GM23338 (cell line): ENCODE data around the gene PDE6H.

Experiments
- CREB1 ChIP-seq: fragments of 250-450 bp; sonication (Bioruptor Pico); IDR thresholded peaks from 2 replicates; pipeline ENCODE4 v1.5.0; 2020; ENCODE audit warnings: low read depth, mild to moderate bottlenecking, moderate library complexity
- CTCF ChIP-seq, 2 experiments: fragments of 200-600 bp in 1 of 2; sonication (generic) in 1 of 2; conservative IDR thresholded peaks; 2 replicates each; pipeline versions ENCODE4 v1.5.1 to v1.6.1; 2016 to 2017; ENCODE audit warnings: antibody characterized with exemption in 2 of 2, low read depth in 2 of 2, mild to moderate bottlenecking in 2 of 2, moderate library complexity in 1 of 2
- EZH2 ChIP-seq: fragments of 200-600 bp; sonication (generic); IDR thresholded peaks from one replicate; pipeline ENCODE4 v1.8.0; 2017; ENCODE audit warnings: antibody characterized with exemption, mild to moderate bottlenecking, low read depth; ENCODE audit not compliant: unreplicated experiment
- EZH2phosphoT487 ChIP-seq: fragments of 200-600 bp; sonication (generic); IDR thresholded peaks from one replicate; pipeline ENCODE4 v1.8.1; 2018; ENCODE audit warnings: antibody characterized with exemption; ENCODE audit not compliant: unreplicated experiment
- NANOG ChIP-seq: IDR thresholded peaks from 2 replicates; pipeline ENCODE4 v1.6.1; 2016; ENCODE audit warnings: antibody characterized with exemption, borderline replicate concordance
- POLR2AphosphoS5 ChIP-seq: IDR thresholded peaks from 2 replicates; pipeline ENCODE4 v1.6.1; 2016; ENCODE audit warnings: antibody characterized with exemption, low read depth
- REST ChIP-seq: IDR thresholded peaks from one replicate; pipeline ENCODE4 v1.6.1; 2018; ENCODE audit warnings: antibody characterized with exemption; ENCODE audit not compliant: unreplicated experiment
- STAT1 ChIP-seq: IDR thresholded peaks from one replicate; pipeline ENCODE4 v1.6.1; 2016; ENCODE audit warnings: antibody characterized with exemption; ENCODE audit not compliant: unreplicated experiment
- ZNF114 ChIP-seq: fragments of 250-450 bp; sonication (Bioruptor Pico); IDR thresholded peaks from 2 replicates; pipeline ENCODE4 v1.5.0; 2020; ENCODE audit warnings: mild to moderate bottlenecking, moderate library complexity
- ZNF331 ChIP-seq: fragments of 250-450 bp; sonication (Bioruptor Pico); IDR thresholded peaks from 2 replicates; pipeline ENCODE4 v1.5.0; 2020; ENCODE audit warnings: low read depth, mild to moderate bottlenecking, moderate library complexity
- ZNF462 ChIP-seq: fragments of 250-450 bp; sonication (Bioruptor Pico); IDR thresholded peaks from 2 replicates; pipeline ENCODE4 v1.5.0; 2020; ENCODE audit warnings: mild to moderate bottlenecking, moderate library complexity
- TF ChIP-seq, protein P1 (sequence below): IDR thresholded peaks from 2 replicates; pipeline ENCODE4 v1.6.1; 2016; ENCODE audit warnings: antibody characterized with exemption

DNA sequence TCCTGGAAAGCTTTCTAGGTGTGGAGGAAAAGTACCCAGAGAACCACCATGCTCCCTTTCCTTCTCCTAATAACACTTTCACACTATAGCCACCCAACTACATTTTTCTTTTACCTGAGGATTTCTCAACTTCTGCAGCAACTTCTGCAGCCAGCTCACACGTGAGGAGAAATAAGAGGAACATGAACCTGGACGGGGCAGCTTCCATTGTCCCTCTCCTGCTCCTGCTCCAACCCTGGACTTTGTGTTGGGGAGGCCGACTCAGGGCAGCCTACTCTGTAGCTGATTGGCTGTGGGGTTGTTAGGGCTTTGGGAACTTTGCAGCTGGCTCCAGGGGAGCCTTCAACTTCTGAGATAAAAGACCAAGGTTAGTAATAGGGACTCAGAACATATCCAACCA is 34.5 kb upstream of the PDE6H start, which contains the start of gene ERP27:
- TF ChIP-seq CTCF (conservative IDR thresholded peaks at IDR 0.05; ENCODE audit: low read depth in 2 of 2), result no peak
- no peak for TF ChIP-seq NANOG
- no peak for TF ChIP-seq EZH2
- TF ChIP-seq ZNF462, result no peak
- TF ChIP-seq POLR2AphosphoS5, result no peak
- TF ChIP-seq REST, result no peak
- no peak for TF ChIP-seq CREB1 (CRISPR knock-in tag)
- TF ChIP-seq EZH2phosphoT487, result no peak
- no peak for TF ChIP-seq ZNF114 (CRISPR knock-in tag)
- TF ChIP-seq, protein P1, sequence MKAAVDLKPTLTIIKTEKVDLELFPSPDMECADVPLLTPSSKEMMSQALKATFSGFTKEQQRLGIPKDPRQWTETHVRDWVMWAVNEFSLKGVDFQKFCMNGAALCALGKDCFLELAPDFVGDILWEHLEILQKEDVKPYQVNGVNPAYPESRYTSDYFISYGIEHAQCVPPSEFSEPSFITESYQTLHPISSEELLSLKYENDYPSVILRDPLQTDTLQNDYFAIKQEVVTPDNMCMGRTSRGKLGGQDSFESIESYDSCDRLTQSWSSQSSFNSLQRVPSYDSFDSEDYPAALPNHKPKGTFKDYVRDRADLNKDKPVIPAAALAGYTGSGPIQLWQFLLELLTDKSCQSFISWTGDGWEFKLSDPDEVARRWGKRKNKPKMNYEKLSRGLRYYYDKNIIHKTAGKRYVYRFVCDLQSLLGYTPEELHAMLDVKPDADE, result no peak
- no peak for TF ChIP-seq ZNF331 (CRISPR knock-in tag)
- no peak for TF ChIP-seq STAT1
